ENCODE measurements around the gene OSTC. TPM values are rescaled to one million over a fixed set of nuclear protein-coding genes. Genes with fewer than 3 reads are reported as not detected.

OSTC gene
- total RNA-seq, 1 donor from 2014 or later: 137 TPM

DNA sequence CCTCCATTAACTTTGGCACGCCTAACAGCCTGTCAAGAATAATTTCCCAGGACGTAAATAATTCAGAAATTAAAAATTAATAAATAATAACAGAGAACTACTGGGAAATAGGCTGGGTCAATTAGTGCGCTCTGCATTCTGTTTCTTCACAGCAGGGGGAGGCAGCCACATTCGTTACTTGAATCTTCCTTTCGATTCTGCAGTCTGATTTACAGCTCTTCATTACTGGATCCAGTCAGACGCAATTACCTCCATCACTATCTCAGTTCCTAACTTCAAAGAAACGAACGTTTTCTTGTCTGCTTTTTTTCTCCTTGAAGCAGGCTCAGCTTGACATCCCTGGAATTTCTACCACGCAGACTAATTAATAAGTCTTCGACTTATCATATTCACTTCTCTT lies 39.0 kb upstream of the OSTC start:
- H3K4me3 ChIP-seq (ENCODE audit: low read depth, low read length): no peak overlapping the region
- TF ChIP-seq, protein P1, sequence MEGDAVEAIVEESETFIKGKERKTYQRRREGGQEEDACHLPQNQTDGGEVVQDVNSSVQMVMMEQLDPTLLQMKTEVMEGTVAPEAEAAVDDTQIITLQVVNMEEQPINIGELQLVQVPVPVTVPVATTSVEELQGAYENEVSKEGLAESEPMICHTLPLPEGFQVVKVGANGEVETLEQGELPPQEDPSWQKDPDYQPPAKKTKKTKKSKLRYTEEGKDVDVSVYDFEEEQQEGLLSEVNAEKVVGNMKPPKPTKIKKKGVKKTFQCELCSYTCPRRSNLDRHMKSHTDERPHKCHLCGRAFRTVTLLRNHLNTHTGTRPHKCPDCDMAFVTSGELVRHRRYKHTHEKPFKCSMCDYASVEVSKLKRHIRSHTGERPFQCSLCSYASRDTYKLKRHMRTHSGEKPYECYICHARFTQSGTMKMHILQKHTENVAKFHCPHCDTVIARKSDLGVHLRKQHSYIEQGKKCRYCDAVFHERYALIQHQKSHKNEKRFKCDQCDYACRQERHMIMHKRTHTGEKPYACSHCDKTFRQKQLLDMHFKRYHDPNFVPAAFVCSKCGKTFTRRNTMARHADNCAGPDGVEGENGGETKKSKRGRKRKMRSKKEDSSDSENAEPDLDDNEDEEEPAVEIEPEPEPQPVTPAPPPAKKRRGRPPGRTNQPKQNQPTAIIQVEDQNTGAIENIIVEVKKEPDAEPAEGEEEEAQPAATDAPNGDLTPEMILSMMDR (IDR thresholded peaks at IDR 0.05; ENCODE audit: insufficient read depth, low read length, poor library complexity, severe bottlenecking): peak; percentile 39
- H3K36me3 ChIP-seq (ENCODE audit: control insufficient read depth, insufficient read depth, low read length): no peaks in the 10 kb centered on the region
- no peaks in the 10 kb centered on the region for H3K27me3 ChIP-seq (ENCODE audit: control insufficient read depth, insufficient read depth, low read length)
- no peak for DNase-seq (ENCODE audit: low read depth)

DNA sequence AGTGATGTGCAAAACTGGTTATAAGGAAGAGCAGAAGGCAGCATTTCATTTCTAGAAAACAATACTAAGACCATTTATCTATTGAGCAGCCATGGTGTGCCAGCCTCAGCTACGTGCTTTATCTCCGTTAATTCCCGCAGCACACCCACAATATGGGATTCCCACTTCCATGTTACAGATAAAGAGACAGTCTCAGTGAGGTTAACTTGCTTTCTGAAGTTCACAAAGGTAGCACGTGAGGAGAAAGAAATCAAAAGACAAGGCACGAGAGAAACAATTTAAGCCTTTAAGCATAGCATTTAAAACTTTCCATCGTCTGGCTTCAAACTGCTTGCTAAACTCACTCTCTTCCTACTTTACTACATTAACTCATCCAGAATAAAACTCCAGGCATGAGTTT lies 38.0 kb upstream of the OSTC start:
- Histone ChIP-seq H3K36me3 (ENCODE audit: control insufficient read depth, insufficient read depth, low read length) (no peaks in the 10 kb centered on the region), H3K4me3 (ENCODE audit: low read depth, low read length) (no peak overlapping the region), H3K27me3 (ENCODE audit: control insufficient read depth, insufficient read depth, low read length) (no peaks in the 10 kb centered on the region)
- TF ChIP-seq, protein P1 (IDR thresholded peaks at IDR 0.05; ENCODE audit: insufficient read depth, low read length, poor library complexity, severe bottlenecking): no peak
- DNase-seq (ENCODE audit: low read depth): no peak

DNA sequence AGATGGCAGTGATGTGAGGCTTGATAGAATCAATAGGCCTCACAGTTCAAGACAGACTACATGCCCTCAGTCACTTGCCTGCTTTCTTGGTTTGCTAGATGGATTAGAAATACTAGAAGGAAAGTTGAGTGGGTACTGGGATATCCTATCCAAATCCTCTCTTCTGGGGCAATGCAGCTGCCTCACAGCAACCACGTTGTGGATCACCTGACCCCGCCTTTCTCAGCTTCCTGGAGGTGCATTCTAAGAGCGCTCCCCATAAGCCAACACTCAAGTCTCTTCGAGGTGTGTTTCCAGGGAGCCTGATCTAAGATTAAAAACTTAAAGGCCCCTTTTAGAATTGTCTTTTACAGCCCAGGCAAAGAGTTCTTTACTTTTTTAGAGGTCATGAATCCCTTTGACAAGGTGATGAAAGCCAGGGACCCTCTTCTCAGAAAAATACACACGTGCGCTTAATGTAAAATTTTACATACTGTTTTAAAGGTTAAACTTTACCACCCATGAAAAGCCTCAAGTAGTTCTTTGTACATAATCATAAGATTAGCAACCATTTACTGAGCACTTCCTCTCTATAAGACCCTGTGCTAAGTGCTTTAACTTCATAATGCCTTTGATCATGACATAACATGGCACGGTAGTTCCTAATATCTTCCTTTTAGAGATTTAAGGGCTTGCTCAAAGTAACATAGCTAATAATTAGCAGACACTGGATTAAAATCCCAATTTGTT lies 30.9 kb upstream of the OSTC start:
- no peaks in the 10 kb centered on the region for H3K27me3 ChIP-seq (ENCODE audit: control insufficient read depth, insufficient read depth, low read length)
- no peaks in the 10 kb centered on the region for H3K36me3 ChIP-seq (ENCODE audit: control insufficient read depth, insufficient read depth, low read length)
- H3K4me3 ChIP-seq (ENCODE audit: low read depth, low read length): peak overlapping the region; percentile 99
- TF ChIP-seq, protein P1 (IDR thresholded peaks at IDR 0.05; ENCODE audit: insufficient read depth, low read length, poor library complexity, severe bottlenecking): no peak
- no peak for DNase-seq (ENCODE audit: low read depth)

DNA sequence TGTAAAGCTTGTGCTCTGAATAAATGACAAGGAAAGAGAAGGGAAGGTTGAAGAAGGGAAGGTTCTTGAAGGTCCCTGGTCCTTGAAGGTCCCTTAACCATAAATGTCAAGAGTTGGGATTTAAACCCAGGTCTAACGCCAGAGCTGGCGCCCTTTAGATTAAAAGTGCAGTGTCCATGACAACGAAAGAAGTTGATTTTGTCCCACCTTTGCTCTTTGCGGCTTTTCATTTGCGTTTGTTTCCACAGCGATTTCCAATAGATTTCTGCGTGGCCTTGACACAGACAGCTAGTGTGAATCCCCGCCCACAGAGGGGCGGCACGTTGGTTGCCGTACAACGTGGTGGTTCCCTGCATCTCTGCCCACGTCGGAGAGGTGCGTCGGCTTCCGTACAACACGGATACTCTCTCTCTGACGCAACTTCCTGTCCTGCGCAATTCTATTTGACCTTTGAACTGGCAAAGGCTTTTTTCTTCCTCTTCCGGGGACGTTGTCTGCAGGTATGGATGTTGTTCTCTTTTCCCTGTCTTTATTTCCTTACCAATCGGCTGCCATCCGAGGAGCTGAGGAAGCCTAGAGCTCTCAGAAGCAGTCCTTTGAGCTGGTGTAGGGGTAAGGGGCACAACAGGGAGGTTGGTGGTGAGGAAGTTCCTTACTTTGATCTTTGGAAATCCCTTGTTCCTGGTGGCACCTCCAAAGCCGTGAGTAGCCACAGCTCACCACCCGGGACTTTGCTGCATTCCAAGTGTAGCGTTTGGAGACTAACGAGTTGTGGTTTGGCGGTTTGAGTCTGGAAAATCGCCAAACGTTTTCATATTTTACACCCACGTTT lies 30.1 kb upstream of the OSTC start, which contains the start of gene RPL34:
TSS of gene RPL34 (plus strand) at position 476 of the 832 bp plus-strand sequence. CDS start 1,384 bp downstream, outside the sequence.
- peak; percentile 98 for DNase-seq (ENCODE audit: low read depth)
- TF ChIP-seq, protein P1 (IDR thresholded peaks at IDR 0.05; ENCODE audit: insufficient read depth, low read length, poor library complexity, severe bottlenecking): no peak
- no peaks in the 10 kb centered on the region for H3K27me3 ChIP-seq (ENCODE audit: control insufficient read depth, insufficient read depth, low read length)
- no peaks in the 10 kb centered on the region for H3K36me3 ChIP-seq (ENCODE audit: control insufficient read depth, insufficient read depth, low read length)
- peak within 1 kb of the TSS; percentile 99 for H3K4me3 ChIP-seq (ENCODE audit: low read depth, low read length)

DNA sequence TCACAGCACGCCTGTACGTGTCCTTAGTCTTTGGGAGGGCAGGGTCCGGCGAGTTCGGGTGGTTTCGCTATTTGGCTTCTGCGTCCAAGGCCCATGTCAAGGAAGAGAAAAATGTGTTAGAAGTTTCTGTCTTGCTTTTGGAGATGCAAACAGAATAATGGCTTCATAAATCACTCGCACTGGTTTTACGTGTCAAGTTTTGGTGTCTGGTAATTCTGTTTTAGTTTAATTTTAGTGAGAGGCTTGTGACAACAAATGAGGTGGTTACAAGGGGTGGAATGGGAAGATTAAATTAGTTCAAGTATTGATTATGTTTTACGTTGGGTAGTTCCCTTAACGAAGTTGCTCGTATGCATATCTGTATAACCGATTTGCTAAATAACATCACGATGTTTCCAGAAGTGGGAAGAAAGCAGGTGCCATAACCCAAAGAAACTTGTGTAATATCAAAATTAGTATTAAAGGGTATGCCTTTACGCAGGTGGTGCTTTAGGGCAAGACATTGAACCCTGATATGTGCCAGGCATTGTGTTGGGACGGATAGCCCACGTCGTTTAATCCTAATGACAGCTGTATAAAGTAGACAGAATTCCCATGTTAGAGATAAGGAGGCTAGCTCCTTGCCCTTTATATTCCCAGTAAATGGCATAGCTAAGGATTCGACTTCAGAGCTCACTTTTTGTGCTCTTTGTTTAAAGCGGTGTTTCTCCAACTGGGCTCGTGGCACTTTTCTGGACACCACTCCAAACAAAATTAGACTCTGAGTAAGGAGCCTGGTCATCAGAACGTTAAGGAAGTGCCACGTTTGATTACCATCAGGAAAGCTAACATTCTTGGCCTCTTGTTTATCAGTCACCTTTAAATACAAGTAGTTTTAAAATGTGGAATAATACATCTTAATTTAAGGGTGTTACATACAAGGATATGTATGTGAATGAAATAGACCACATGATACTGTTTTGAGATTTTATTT lies 29.2 kb upstream of the OSTC start:
- H3K36me3 ChIP-seq (ENCODE audit: control insufficient read depth, insufficient read depth, low read length): no peaks in the 10 kb centered on the region
- no peaks in the 10 kb centered on the region for H3K27me3 ChIP-seq (ENCODE audit: control insufficient read depth, insufficient read depth, low read length)
- H3K4me3 ChIP-seq (ENCODE audit: low read depth, low read length): peak overlapping the region; percentile 99
- TF ChIP-seq, protein P1 (IDR thresholded peaks at IDR 0.05; ENCODE audit: insufficient read depth, low read length, poor library complexity, severe bottlenecking): no peak
- no peak for DNase-seq (ENCODE audit: low read depth)
